Rectal smooth muscle tissue (tissue), 1 donor: ENCODE results near the gene NDUFB1.

Experiments
- H3K27ac ChIP-seq: one replicate; pipeline ENCODE4 v1.7.0; 2013; ENCODE audit warnings: low read depth, low read length, inconsistent platforms
- H3K27me3 ChIP-seq: one replicate; pipeline ENCODE4 v1.7.0; 2013; ENCODE audit warnings: low read length; ENCODE audit not compliant: control insufficient read depth, insufficient read depth
- H3K36me3 ChIP-seq: one replicate; pipeline ENCODE4 v1.7.0; 2013; ENCODE audit warnings: low read length; ENCODE audit not compliant: control insufficient read depth, insufficient read depth
- H3K4me1 ChIP-seq: one replicate; pipeline ENCODE4 v1.7.0; 2013; ENCODE audit warnings: low read length; ENCODE audit not compliant: control insufficient read depth, insufficient read depth
- H3K4me3 ChIP-seq: one replicate; pipeline ENCODE4 v1.7.0; 2013; ENCODE audit warnings: low read length
- H3K9ac ChIP-seq: one replicate; pipeline ENCODE4 v1.7.0; 2013; ENCODE audit warnings: low read length

Gene NDUFB1

DNA sequence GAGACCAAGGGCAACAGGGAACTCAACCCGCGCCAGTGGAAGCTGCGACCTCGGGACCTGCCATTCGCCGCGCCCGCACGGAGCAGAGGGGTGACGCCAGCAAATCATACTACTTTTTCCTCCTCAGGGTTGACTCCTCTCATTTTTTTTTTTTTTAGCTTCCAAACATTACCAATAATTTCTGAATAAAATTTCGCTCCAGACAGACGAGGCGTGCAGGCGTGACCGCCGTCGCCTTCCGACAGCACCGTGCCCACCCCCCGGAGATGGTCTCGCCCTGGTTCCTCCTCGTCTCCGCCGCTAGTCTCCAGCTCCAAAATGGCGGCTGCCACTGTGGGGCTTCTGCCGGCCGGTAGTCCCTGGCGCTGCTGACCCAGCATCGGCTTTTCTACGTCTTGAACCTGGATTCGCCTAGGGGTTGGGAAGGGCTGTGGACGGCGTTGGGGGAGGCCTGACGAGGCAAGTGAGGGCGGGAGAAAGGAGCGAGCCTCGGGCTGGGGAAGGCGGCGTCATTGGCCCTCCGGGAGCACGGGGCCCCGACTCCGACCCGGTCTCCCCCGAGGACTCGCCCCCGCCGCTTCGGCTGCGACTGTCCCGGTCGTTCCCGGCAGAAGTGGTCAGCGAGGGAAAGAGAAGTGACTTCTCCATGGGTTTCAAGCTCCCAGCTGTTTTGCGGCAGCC, at the start of gene NDUFB1, which contains the start of gene CPSF2:
NDUFB1 (minus strand) TSS at position 37 of the 681 bp plus-strand sequence. CDS start 4,069 bp downstream, outside the sequence.
CPSF2 (plus strand) TSS at position 300 of the 681 bp plus-strand sequence. CDS start 9,016 bp downstream, outside the sequence.
- H3K27ac ChIP-seq = peak within 1 kb of the TSS; percentile 97
- H3K4me3 ChIP-seq = peak within 1 kb of the TSS; percentile 84
- H3K27me3 ChIP-seq = no peaks in the 10 kb centered on the region
- peak within 1 kb of the TSS; percentile 80 for H3K9ac ChIP-seq
- peaks cover 2% of the 10 kb centered on the region for H3K36me3 ChIP-seq
- H3K4me1 ChIP-seq = peaks cover 8% of the 10 kb centered on the region

DNA sequence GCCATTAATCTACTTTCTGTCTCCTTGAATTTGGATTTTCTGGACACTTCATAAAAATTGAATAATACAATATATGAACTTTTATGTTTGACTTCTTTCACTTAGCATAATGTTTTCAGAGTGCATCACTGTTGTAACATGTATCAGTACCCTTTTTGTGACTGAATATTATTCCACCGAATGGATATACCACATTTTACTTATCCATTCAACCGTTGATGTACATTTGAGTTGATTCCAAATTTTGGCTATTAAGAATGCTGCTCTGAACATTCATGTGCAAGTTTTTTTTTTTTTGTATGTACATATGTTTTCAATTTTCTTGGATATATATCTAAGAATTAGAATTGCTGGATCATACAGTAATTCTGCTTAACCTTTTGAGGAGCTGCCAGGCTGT, 43.5 kb upstream of the NDUFB1 start:
- Histone ChIP-seq H3K36me3 (peaks cover 5% of the 10 kb centered on the region), H3K4me1 (no peaks in the 10 kb centered on the region), H3K4me3 (no peak overlapping the region), H3K27me3 (no peaks in the 10 kb centered on the region), H3K9ac (no peak overlapping the region), H3K27ac (no peak overlapping the region)

GRCh38 chr14:92161521-92161920, 40.0 kb upstream of the NDUFB1 start:
- H3K4me1 ChIP-seq = no peaks in the 10 kb centered on the region
- H3K27ac ChIP-seq = no peak overlapping the region
- no peak overlapping the region for H3K9ac ChIP-seq
- no peak overlapping the region for H3K4me3 ChIP-seq
- peaks cover 17% of the 10 kb centered on the region for H3K36me3 ChIP-seq
- H3K27me3 ChIP-seq = no peaks in the 10 kb centered on the region

DNA sequence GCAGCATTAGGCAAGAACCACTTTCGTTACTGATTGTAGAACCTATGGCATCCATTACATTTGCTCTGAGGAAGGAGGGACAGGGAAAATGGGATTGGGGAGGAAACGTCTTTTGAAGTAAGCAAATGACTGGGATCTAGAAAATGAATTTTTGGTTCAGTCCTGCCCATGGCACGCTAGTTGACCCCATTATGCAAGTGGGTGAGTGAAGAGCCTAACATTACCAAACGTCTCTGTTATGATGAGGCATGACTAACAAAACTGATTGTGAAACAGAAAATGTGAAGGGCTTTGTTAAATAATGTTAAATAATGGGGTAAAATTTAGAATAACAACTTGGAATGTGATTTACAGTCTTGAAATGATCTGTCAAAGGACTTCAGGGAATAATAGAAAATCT, 39.1 kb upstream of the NDUFB1 start:
- no peak overlapping the region for H3K9ac ChIP-seq
- peaks cover 20% of the 10 kb centered on the region for H3K36me3 ChIP-seq
- no peak overlapping the region for H3K4me3 ChIP-seq
- no peaks in the 10 kb centered on the region for H3K4me1 ChIP-seq
- H3K27ac ChIP-seq = no peak overlapping the region
- no peaks in the 10 kb centered on the region for H3K27me3 ChIP-seq

DNA sequence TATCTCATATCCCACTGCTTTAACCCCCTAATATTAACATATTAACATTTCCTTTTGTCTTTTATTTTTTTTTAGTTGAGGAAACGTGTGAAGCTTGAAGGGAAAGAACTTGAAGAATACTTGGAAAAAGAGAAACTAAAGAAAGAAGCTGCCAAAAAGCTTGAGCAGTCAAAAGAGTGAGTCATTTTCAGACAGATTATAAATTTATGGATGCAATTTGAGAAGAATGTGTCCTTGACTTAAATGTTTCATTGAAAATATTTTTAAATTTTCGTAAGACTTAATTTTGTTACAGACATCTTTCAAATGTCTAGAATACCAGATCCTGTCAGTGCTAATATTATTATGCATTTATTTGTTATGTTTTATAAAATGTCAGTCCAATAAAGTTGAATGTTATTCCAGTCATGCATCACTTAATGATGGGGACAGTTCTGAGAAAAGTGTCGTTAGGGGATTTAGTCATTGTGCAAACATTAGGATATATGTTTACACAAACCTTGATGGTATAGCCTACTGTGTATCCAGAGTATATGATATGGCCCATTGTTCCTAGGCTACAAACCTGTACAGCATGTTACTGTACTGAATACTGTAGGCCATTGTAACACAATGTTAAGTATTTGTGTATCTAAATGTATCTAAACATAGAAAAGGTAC, 32.9 kb upstream of the NDUFB1 start:
- no peak overlapping the region for H3K9ac ChIP-seq
- H3K4me3 ChIP-seq = no peak overlapping the region
- no peaks in the 10 kb centered on the region for H3K27me3 ChIP-seq
- H3K27ac ChIP-seq = no peak overlapping the region
- H3K4me1 ChIP-seq = no peaks in the 10 kb centered on the region
- peaks cover 25% of the 10 kb centered on the region for H3K36me3 ChIP-seq

DNA sequence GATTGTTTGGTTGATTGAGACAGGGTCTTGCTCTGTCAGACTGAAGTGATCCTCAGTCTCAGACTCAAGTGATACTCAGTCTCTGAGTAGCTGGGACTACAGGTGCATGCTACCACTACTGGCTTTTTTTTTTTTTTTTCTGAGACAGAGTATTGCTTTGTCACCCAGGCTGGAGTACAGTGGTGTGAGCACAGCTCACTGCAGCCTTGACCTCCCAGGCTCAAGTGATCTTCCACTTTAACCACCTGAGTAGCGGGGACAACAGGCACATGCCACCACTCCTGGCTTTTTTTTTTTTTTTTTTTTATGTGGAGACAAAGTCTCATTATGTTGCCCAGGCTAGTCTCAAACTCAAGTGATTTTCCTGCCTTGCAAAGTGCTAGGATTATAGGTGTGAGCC, 32.1 kb upstream of the NDUFB1 start:
- H3K27ac ChIP-seq = no peak overlapping the region
- H3K27me3 ChIP-seq = no peaks in the 10 kb centered on the region
- H3K4me3 ChIP-seq = no peak overlapping the region
- H3K36me3 ChIP-seq = peaks cover 24% of the 10 kb centered on the region
- H3K9ac ChIP-seq = no peak overlapping the region
- H3K4me1 ChIP-seq = no peaks in the 10 kb centered on the region

DNA sequence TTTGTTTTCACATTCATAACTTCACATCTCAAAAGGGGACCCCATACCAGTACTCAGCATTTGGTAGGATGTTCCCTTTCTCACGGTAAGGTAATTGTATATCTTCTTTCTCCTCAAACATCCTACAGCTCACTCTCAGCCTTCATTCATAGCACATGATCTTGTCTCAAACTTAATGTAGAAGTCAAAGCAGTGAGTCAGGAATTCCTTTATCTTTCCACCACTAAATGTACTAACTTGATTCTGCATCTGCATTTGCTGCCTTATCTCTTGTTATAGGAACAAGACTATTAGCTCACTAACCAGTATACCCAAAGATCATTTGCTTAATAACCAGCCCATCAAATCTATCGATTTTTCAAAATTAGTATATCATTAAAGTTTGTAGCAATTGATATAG, 23.2 kb upstream of the NDUFB1 start:
- Histone ChIP-seq H3K4me3 (no peak overlapping the region), H3K9ac (no peak overlapping the region), H3K27me3 (no peaks in the 10 kb centered on the region), H3K4me1 (no peaks in the 10 kb centered on the region), H3K36me3 (peaks cover 14% of the 10 kb centered on the region), H3K27ac (no peak overlapping the region)

GRCh38 chr14:92143962-92144361, 22.5 kb upstream of the NDUFB1 start:
- H3K4me3 ChIP-seq = no peak overlapping the region
- H3K27ac ChIP-seq = no peak overlapping the region
- no peak overlapping the region for H3K9ac ChIP-seq
- no peaks in the 10 kb centered on the region for H3K27me3 ChIP-seq
- H3K36me3 ChIP-seq = peaks cover 14% of the 10 kb centered on the region
- H3K4me1 ChIP-seq = no peaks in the 10 kb centered on the region

DNA sequence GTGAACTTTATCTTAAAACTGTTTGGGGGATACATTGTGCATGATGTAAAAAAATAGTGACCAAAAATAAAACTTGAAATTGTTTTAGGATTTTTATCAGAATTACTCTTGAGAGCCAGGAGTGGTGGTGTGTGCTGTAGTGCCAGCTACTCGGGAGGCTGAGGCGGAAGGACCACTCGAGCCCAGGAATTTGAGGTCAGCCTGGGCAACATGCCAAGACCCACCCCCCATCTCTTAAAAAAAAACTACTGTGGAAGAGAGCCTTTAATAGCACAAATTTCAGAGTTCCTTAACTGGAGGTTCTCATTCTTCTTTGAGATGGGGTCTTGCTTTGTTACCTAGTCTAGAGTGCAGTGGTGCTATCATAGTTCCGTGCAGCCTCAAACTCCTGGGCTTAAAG, 21.8 kb upstream of the NDUFB1 start:
- Histone ChIP-seq H3K27me3 (no peaks in the 10 kb centered on the region), H3K4me3 (no peak overlapping the region), H3K9ac (no peak overlapping the region), H3K4me1 (no peaks in the 10 kb centered on the region), H3K36me3 (peaks cover 14% of the 10 kb centered on the region), H3K27ac (no peak overlapping the region)

DNA sequence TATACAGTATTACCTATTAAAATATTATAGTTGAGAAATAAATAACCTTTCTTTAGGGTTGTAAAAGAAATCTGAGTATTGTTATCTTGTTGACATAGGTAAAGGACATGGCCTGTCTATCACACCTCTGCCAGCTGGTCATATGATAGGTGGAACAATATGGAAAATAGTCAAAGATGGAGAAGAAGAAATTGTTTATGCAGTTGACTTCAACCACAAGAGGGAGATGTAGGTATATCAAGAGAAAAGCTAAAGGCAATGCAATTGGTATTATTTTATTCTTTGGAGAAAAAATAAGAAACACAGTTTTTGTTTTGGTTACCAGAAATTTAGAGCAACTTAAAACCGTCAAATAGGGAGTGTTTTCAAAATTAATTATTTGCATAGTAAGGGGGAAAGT, 13.8 kb upstream of the NDUFB1 start:
- Histone ChIP-seq H3K27me3 (no peaks in the 10 kb centered on the region), H3K4me3 (no peak overlapping the region), H3K4me1 (no peaks in the 10 kb centered on the region), H3K36me3 (peaks cover 8% of the 10 kb centered on the region), H3K27ac (no peak overlapping the region), H3K9ac (no peak overlapping the region)

DNA sequence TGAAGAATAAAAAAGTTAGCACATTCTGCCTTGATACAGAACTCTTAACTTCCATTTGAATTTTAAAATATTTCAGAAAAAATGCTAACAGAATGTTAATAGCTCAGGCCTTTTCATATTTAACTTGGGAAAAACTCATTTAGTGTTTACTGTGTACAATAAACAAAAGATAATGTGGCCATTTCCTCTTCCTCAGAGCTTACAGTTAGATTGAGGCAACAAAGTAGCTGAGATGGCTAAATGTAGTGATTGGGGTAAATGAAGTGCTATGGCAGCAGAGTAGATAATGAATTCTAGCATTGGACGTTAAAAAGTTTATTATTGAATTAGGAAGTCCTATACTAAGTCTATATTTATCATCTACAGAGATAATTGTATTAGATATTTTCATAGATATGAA, 12.9 kb upstream of the NDUFB1 start:
- no peaks in the 10 kb centered on the region for H3K27me3 ChIP-seq
- no peak overlapping the region for H3K4me3 ChIP-seq
- peaks cover 8% of the 10 kb centered on the region for H3K36me3 ChIP-seq
- H3K9ac ChIP-seq = no peak overlapping the region
- H3K4me1 ChIP-seq = no peaks in the 10 kb centered on the region
- no peak overlapping the region for H3K27ac ChIP-seq

DNA sequence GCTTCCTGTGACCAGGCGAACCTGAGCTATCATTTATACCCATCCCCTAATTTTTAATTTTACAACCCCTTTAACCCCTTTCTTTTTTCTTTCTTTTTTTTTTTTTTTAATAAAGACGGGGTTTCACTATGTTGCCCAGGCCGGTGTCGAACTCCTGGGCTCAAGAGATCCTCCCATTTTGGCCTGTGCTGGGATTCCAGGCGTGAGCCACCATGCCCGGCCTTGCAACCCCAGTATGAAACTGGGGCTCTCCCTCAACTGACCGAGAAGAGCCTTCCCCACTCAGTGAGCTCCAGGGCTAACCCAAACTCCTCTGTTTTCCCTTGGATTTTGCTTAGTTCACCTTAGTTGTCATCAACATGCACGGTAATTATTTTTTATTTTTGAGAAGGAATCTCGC, 1.3 kb upstream of the NDUFB1 start:
- Histone ChIP-seq H3K9ac (peak overlapping the region; percentile 80), H3K27ac (peak overlapping the region; percentile 97), H3K4me3 (peak overlapping the region; percentile 84), H3K36me3 (no peaks in the 10 kb centered on the region), H3K4me1 (peaks cover 8% of the 10 kb centered on the region), H3K27me3 (no peaks in the 10 kb centered on the region)

- Histone ChIP-seq H3K27ac (peak overlapping the region; percentile 97), H3K4me1 (peaks cover 8% of the 10 kb centered on the region), H3K9ac (peak overlapping the region; percentile 80), H3K27me3 (no peaks in the 10 kb centered on the region), H3K36me3 (no peaks in the 10 kb centered on the region), H3K4me3 (peak overlapping the region; percentile 84)
These were observed 808 bp upstream of the NDUFB1 start for GRCh38 chr14:92122351-92122677.
